CD4-positive, alpha-beta T cell (primary cell): ENCODE results near the gene KASH5. TPM values are rescaled to one million over a fixed set of nuclear protein-coding genes. Genes with fewer than 3 reads are reported as not detected.

ENCODE experiments used
- ATAC-seq: fragments of 200-7000 bp; cut with Tn5 transposase; one replicate; pipeline ENCODE4 v1.10.0; 2022; ENCODE audit warnings: mild to moderate bottlenecking; ENCODE audit not compliant: poor library complexity
- CTCF ChIA-PET: fragments of 350-600 bp; sonication (Branson Sonifier 250); formaldehyde crosslinking; loops from one replicate; lab custom pipeline; 2021; ENCODE audit warnings: antibody characterized with exemption, inconsistent platforms; lab: Charles Lee
- POLR2A ChIA-PET: fragments of 350-600 bp; sonication (Branson Sonifier 250); formaldehyde crosslinking; loops from one replicate; lab custom pipeline; 2021; ENCODE audit warnings: antibody characterized with exemption, inconsistent platforms; lab: Charles Lee
- DNase-seq, 14 experiments: peaks; one replicate each; pipeline ENCODE4 v3.0.0-alpha.2; 2013 to 2020; ENCODE audit warnings: mixed read lengths in 2 of 14
- H3K27ac ChIP-seq, 2 donors: one replicate each; pipeline versions ENCODE4 v1.5.1 to v1.7.0; 2013; ENCODE audit warnings: low read length in 2 of 2, low read depth in 1 of 2, mild to moderate bottlenecking in 1 of 2
- H3K27me3 ChIP-seq, 2 experiments: 1 replicate in 1 of 2; 2 replicates in 1 of 2; pipeline versions ENCODE4 v1.6.1 to v1.7.0; 2013; ENCODE audit warnings: low read length in 2 of 2, control low read depth in 1 of 2, mild to moderate bottlenecking in 1 of 2, moderate library complexity in 1 of 2; ENCODE audit not compliant: insufficient read depth in 2 of 2, control insufficient read depth in 1 of 2
- H3K36me3 ChIP-seq: one replicate; pipeline ENCODE4 v1.6.1; 2013; ENCODE audit warnings: low read length, control low read depth; ENCODE audit not compliant: insufficient read depth
- H3K4me1 ChIP-seq: one replicate; pipeline ENCODE4 v1.6.1; 2013; ENCODE audit warnings: low read length, control low read depth; ENCODE audit not compliant: insufficient read depth
- H3K4me3 ChIP-seq: one replicate; pipeline ENCODE4 v1.5.1; 2013; ENCODE audit warnings: mild to moderate bottlenecking, low read length, moderate library complexity
- H3K9me3 ChIP-seq, 2 experiments: 1 replicate in 1 of 2; 2 replicates in 1 of 2; pipeline versions ENCODE4 v1.6.1 to v1.7.0; 2013; ENCODE audit warnings: low read length in 2 of 2, mild to moderate bottlenecking in 2 of 2, control low read depth in 1 of 2, moderate library complexity in 1 of 2; ENCODE audit not compliant: control insufficient read depth in 1 of 2, insufficient read depth in 1 of 2
- H3K27ac Mint-ChIP-seq: one replicate; pipeline ENCODE4 v1.8.0; 2020; ENCODE audit warnings: mixed read lengths
- H3K27me3 Mint-ChIP-seq: one replicate; pipeline ENCODE4 v1.8.0; 2021; ENCODE audit warnings: mixed read lengths
- H3K36me3 Mint-ChIP-seq: one replicate; pipeline ENCODE4 v1.8.0; 2021; ENCODE audit warnings: low read depth, mixed read lengths
- H3K4me1 Mint-ChIP-seq: one replicate; pipeline ENCODE4 v1.8.0; 2021; ENCODE audit warnings: low read depth, mixed read lengths
- H3K4me3 Mint-ChIP-seq: one replicate; pipeline ENCODE4 v1.8.0; 2020; ENCODE audit warnings: mild to moderate bottlenecking, mixed read lengths
- H3K9me3 Mint-ChIP-seq: one replicate; pipeline ENCODE4 v1.8.0; 2020; ENCODE audit warnings: mixed read lengths
- intact Hi-C, 2 experiments: fragments of 100-400 bp; cut with DNase I in 1 of 2; cut with micrococcal nuclease in 1 of 2; formaldehyde crosslinking; loops; one replicate each; pipeline versions ENCODE4 v1.15.1 to v1.9.0; 2023 to 2025; cut with DNase I, micrococcal nuclease
- total RNA-seq, 174 experiments: library from RNA in 2 of 174; stranded (reverse) in 2 of 174; gene quantifications; one replicate each; pipeline ENCODE4 v1.2.3 and lab custom pipeline; 2021 to 2026
- TF ChIP-seq, protein P1 (sequence below): fragments of 200-600 bp; IDR thresholded peaks from one replicate; pipeline ENCODE4 v1.8.0; 2022; ENCODE audit warnings: antibody characterized with exemption, mild to moderate bottlenecking

KASH5 gene
- total RNA-seq, 2 experiments from 2014 or later = not detected

DNA sequence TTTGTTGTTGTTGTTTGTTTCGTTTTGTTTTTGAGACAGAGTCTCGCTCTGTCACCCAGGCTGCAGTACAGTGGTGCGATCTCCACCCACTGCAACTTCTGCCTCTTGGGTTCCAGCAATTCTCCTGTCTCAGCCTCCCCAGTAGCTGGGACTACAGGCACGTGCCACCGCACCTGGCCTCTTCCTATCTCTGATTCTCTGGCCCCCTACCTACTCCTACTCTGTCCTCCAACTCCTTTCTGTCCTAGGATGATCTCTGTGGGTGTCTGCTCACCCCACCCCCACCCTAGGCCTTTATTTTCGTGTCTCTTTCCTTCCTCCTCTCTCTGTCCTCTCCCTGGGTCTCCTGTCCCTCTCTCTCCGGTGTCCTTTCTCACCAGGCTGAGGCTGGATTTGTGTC is 62.4 kb downstream of the KASH5 start:
- peaks cover 44% of the 10 kb centered on the region for H3K4me1 Mint-ChIP-seq

DNA sequence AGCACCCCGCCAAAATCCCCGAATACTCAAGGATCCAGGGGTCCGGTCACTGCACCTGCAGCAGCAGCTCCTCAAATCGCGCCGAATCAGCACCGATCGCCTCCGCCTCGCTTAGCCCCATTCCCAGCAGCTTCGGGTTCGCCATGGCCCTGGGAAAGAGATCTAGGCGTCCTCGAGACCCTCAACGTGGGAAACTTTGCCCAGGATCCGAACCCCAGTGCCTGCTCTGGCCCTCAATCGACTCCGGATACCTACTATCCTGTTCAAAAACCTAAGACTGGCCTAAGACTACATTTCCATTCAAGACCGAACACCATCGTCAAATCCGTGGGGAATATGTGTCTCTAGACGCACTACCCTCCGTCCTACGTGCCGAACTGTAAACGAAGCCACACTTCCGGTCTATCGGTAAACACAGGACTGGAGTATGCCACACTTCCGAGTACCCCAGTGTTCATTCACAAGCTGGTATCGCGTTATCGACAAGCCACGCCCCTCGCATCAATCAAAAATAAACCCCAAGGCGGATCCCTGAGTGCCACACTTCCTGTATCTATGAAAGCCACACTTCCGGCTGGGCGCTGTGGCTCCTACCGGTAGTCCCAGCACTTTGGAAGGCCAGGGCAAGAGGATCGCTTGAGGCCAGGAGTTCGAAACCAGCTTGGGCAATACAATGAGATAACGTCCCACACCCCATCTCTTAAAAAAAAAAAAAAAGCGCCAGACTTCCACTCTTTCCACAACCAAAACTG is 63.6 kb downstream of the KASH5 start, which contains the start of gene PIH1D1:
TSS of gene PIH1D1 (minus strand) at position 385 of the 752 bp plus-strand sequence. CDS start at position 145, 240 bp downstream.
- peak within 1 kb of the TSS; percentile 99 for H3K4me3 ChIP-seq
- Mint-ChIP-seq H3K36me3 (peaks cover 65% of the 10 kb centered on the region), H3K4me3 (peak within 1 kb of the TSS; percentile 94), H3K27ac (peak within 1 kb of the TSS; percentile 98), H3K27me3 (no peaks in the 10 kb centered on the region), H3K4me1 (peaks cover 50% of the 10 kb centered on the region), H3K9me3 (no peaks in the 10 kb centered on the region)
- TF ChIP-seq, protein P1, sequence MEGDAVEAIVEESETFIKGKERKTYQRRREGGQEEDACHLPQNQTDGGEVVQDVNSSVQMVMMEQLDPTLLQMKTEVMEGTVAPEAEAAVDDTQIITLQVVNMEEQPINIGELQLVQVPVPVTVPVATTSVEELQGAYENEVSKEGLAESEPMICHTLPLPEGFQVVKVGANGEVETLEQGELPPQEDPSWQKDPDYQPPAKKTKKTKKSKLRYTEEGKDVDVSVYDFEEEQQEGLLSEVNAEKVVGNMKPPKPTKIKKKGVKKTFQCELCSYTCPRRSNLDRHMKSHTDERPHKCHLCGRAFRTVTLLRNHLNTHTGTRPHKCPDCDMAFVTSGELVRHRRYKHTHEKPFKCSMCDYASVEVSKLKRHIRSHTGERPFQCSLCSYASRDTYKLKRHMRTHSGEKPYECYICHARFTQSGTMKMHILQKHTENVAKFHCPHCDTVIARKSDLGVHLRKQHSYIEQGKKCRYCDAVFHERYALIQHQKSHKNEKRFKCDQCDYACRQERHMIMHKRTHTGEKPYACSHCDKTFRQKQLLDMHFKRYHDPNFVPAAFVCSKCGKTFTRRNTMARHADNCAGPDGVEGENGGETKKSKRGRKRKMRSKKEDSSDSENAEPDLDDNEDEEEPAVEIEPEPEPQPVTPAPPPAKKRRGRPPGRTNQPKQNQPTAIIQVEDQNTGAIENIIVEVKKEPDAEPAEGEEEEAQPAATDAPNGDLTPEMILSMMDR = no peak
- H3K36me3 ChIP-seq = peaks cover 35% of the 10 kb centered on the region
- intact Hi-C loops = loop anchor here (1.0 to 2.0 kb wide), 4 partner anchors 8 to 45 kb away; partner anchors contain the start of genes FLT3LG (in 1 of the 2) and RPS11 (in 1 of the 2)
- peak; percentile 61 for ATAC-seq
- POLR2A ChIA-PET = interaction anchor here (0.5 to 5.7 kb wide), 18 partner anchors 12 to 418 kb away, joined by 3 to 120 read pairs (median 4); partner anchors contain the start of genes BCL2L12, CD37, FLT3LG and IRF3
- H3K9me3 ChIP-seq = no peaks in the 10 kb centered on the region
- CTCF ChIA-PET = interaction anchor here (0.8 to 3.9 kb wide), 8 partner anchors 8 to 227 kb away, joined by 3 to 24 read pairs (median 4); partner anchors contain the start of gene FLT3LG
- peaks cover 69% of the 10 kb centered on the region for H3K4me1 ChIP-seq
- H3K27me3 ChIP-seq = no peaks in the 10 kb centered on the region
- DNase-seq = peak; percentile 84 to 98 (median 92)
- peak within 1 kb of the TSS; percentile 93 to 97 for H3K27ac ChIP-seq

More for the DNA sequence above, 62.4 kb downstream of the KASH5 start:
- CTCF ChIA-PET = interaction anchor here (2.5 to 3.9 kb wide), 2 partner anchors 23 to 26 kb away, joined by 14 to 15 read pairs; partner anchors contain the start of gene FLT3LG
- Histone ChIP-seq H3K27ac (no peak overlapping the region), H3K36me3 (peaks cover 32% of the 10 kb centered on the region), H3K4me3 (peak overlapping the region; percentile 99), H3K9me3 (no peaks in the 10 kb centered on the region), H3K4me1 (peaks cover 69% of the 10 kb centered on the region), H3K27me3 (no peaks in the 10 kb centered on the region)
- H3K27ac Mint-ChIP-seq = peak overlapping the region; percentile 58
- POLR2A ChIA-PET = interaction anchor here (2.5 to 5.7 kb wide), 3 partner anchors 21 to 46 kb away, joined by 12 to 120 read pairs (median 28); partner anchors contain the start of genes FLT3LG, RPL13A and RPS11
- no peaks in the 10 kb centered on the region for H3K9me3 Mint-ChIP-seq
- H3K27me3 Mint-ChIP-seq = no peaks in the 10 kb centered on the region
- ATAC-seq = no peak
- H3K36me3 Mint-ChIP-seq = peaks cover 65% of the 10 kb centered on the region
- TF ChIP-seq, protein P1 = no peak
- DNase-seq = no peak
- H3K4me3 Mint-ChIP-seq = peak overlapping the region; percentile 94
- intact Hi-C loops = no loop called here

DNA sequence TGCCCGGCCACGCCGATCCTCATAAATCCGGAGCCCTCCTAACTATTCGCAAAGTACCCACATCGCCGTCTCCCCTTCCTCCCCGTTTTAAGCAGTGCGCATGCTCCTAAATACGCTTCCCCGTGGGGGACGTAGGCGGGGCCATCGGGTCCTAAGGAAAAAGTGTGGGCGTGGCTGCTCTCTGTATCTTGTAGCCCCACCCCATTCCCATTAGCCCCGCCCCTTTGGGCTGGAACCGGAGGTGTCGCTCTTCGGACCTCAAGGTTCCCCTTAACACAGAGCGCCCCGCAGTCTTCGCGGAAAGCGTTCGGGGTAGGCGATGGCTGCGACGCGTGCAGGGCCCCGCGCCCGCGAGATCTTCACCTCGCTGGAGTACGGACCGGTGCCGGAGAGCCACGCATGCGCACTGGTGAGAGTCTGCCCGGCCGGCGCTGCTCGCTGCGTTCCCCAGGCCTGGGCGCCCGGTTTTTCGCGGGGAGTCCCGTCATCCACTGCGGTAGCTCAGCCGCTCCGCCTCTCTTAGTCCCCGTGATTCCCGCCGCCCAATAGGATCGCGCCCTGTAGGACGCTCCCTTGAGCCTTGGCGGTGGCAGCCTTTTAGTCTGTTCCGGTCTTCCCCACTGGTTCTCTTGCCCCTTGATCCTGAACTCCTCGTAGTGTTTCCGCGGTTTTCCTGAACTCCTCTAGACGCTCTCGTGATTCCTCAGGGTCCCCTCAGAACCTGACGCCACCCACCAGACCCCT is 65.1 kb downstream of the KASH5 start, which contains the start of gene ALDH16A1:
TSS of gene ALDH16A1 (plus strand) at position 213 of the 744 bp plus-strand sequence. CDS start at position 320, 107 bp downstream.
- intact Hi-C loops = loop anchor here (1.0 to 2.0 kb wide), 5 partner anchors 16 to 44 kb away; partner anchors contain the start of genes RPS11 (in 2 of the 2), FLT3LG (in 1 of the 2) and RPL13A (in 1 of the 2)
- peak within 1 kb of the TSS; percentile 94 for H3K4me3 Mint-ChIP-seq
- H3K4me1 ChIP-seq = peaks cover 68% of the 10 kb centered on the region

More for the DNA sequence above, 65.1 kb downstream of the KASH5 start, which contains the start of gene ALDH16A1:
- DNase-seq (peak; percentile 95 to 99 (median 97)), ATAC-seq (peak; percentile 84)
- no peaks in the 10 kb centered on the region for H3K9me3 ChIP-seq
- peak within 1 kb of the TSS; percentile 93 to 97 for H3K27ac ChIP-seq
- H3K36me3 ChIP-seq = peaks cover 26% of the 10 kb centered on the region
- H3K27me3 ChIP-seq = no peaks in the 10 kb centered on the region
- H3K4me1 Mint-ChIP-seq = peaks cover 53% of the 10 kb centered on the region
- POLR2A ChIA-PET = interaction anchor here (0.6 to 5.7 kb wide), 20 partner anchors 11 to 227 kb away, joined by 3 to 120 read pairs (median 4); partner anchors contain the start of genes FLT3LG, KASH5, PRMT1 and RPL13A
- TF ChIP-seq, protein P1 = no peak
- H3K4me3 ChIP-seq = peak within 1 kb of the TSS; percentile 71
- H3K27ac Mint-ChIP-seq = peak within 1 kb of the TSS; percentile 98
- no peaks in the 10 kb centered on the region for H3K27me3 Mint-ChIP-seq
- H3K36me3 Mint-ChIP-seq = peaks cover 59% of the 10 kb centered on the region
- no peaks in the 10 kb centered on the region for H3K9me3 Mint-ChIP-seq
- CTCF ChIA-PET = interaction anchor here (1.2 to 3.9 kb wide), 5 partner anchors 17 to 117 kb away, joined by 5 to 24 read pairs (median 6); partner anchors contain the start of gene FLT3LG
